ENCODE data around the gene SNTG2. TPM values are rescaled to one million over a fixed set of nuclear protein-coding genes. Genes with fewer than 3 reads are reported as not detected.

SNTG2 gene
- total and polyA plus RNA-seq, 12 donors = 0.26 to 4.3 (median 0.72) TPM; not detected in 1

DNA sequence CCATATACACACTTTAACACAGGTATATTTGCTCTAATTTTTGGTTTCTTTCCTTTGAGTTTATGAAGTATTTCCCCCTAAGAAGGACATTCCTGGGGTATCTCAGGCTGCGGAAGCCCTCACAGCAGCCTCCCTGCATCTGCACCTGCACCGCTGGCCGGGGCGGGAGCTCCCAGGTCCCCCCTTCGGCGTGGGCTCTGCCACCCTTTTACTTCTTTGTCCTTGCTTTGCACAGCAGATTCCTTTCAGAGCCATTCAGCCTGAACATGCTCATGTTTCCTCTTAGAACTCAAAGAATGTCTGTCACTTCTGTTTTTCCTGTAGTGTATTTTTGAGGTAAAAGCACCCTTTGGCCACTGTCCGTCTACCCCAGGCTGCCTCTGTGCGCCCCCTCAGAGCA is 146.5 kb downstream of the SNTG2 start:
- H3K4me1 ChIP-seq (replicated peaks in 1 of 2) = no peaks in the 10 kb centered on the region
- WGBS, 4 donors = 79 to 86% (median 82%) methylated on average over 8 of the region's 8 CpGs
- H3K27me3 ChIP-seq = no peaks in the 10 kb centered on the region
- H3K36me3 ChIP-seq (replicated peaks in 1 of 2) = no peaks in the 10 kb centered on the region
- H3K27ac ChIP-seq = no peak overlapping the region
- no peak overlapping the region for H3K4me3 ChIP-seq
- intact Hi-C loops (cut with DNase I) = no loop called here
- H3K9me3 ChIP-seq (replicated peaks in 1 of 3) = no peaks in the 10 kb centered on the region
- DNase-seq = no peak
- TF ChIP-seq POLR2A (IDR thresholded peaks at IDR 0.05) = no peak
- TF ChIP-seq, protein P1, sequence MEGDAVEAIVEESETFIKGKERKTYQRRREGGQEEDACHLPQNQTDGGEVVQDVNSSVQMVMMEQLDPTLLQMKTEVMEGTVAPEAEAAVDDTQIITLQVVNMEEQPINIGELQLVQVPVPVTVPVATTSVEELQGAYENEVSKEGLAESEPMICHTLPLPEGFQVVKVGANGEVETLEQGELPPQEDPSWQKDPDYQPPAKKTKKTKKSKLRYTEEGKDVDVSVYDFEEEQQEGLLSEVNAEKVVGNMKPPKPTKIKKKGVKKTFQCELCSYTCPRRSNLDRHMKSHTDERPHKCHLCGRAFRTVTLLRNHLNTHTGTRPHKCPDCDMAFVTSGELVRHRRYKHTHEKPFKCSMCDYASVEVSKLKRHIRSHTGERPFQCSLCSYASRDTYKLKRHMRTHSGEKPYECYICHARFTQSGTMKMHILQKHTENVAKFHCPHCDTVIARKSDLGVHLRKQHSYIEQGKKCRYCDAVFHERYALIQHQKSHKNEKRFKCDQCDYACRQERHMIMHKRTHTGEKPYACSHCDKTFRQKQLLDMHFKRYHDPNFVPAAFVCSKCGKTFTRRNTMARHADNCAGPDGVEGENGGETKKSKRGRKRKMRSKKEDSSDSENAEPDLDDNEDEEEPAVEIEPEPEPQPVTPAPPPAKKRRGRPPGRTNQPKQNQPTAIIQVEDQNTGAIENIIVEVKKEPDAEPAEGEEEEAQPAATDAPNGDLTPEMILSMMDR (IDR thresholded peaks at IDR 0.05) = no peak

GRCh38 chr2:1099418-1099817 is 148.8 kb downstream of the SNTG2 start:
- intact Hi-C loops (cut with DNase I) = no loop called here
- WGBS, 4 donors = 36 to 70% (median 58%) methylated on average over 2 of the region's 2 CpGs
- no peaks in the 10 kb centered on the region for H3K36me3 ChIP-seq (replicated peaks in 1 of 2)

DNA sequence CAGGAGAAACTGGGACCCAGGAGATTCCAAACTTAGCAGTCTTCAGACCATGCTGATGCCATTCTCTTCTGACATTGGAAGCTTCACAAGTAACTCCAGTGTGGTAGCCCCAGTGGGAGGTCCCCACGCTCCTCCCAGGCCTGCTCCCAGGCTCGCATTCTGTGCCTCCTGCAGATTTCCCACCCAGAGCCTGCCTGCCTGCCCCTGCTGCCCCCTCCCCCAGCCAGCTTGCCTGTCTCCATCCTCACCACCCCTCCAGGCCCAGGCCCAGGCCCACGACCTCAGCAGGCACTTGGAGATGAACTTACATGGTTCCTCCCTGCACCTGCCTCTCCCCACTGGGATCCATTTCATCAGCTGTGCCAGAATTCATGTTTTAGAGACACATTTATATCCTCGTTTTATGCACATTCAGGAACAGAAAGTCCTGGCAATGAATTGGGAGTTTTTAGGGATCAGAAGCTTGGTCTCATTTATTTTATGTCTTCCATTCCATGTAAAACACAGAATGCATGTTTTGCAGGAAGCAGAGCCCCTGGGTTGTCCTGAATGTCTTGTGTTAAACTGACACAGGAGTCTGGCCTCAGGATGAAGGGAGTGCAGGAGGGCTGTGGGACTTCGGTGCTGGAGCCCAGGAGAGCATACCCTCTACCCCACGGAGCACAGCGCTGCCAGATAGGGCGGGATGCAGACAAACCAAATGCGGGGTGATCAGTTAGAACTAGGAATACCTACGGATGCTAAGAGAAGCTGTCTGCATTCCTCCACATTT is 150.5 kb downstream of the SNTG2 start:
- H3K4me1 ChIP-seq (replicated peaks in 1 of 2) = no peaks in the 10 kb centered on the region
- no peaks in the 10 kb centered on the region for H3K9me3 ChIP-seq (replicated peaks in 1 of 3)
- no peaks in the 10 kb centered on the region for H3K36me3 ChIP-seq (replicated peaks in 1 of 2)
- intact Hi-C loops (cut with DNase I) = no loop called here
- H3K27me3 ChIP-seq = no peaks in the 10 kb centered on the region
- no peak overlapping the region for H3K27ac ChIP-seq
- no peak for DNase-seq
- TF ChIP-seq POLR2A (IDR thresholded peaks at IDR 0.05) = no peak
- TF ChIP-seq, protein P1 (IDR thresholded peaks at IDR 0.05) = no peak
- no peak overlapping the region for H3K4me3 ChIP-seq
- 81 to 89% (median 83%) methylated on average over 9 to 10 of the region's 10 CpGs for WGBS, 4 donors

More at GRCh38 chr2:1099418-1099817, 148.8 kb downstream of the SNTG2 start:
- Histone ChIP-seq H3K27me3 (no peaks in the 10 kb centered on the region), H3K9me3 (replicated peaks in 1 of 3) (no peaks in the 10 kb centered on the region), H3K4me3 (no peak overlapping the region), H3K4me1 (replicated peaks in 1 of 2) (no peaks in the 10 kb centered on the region), H3K27ac (no peak overlapping the region)
- TF ChIP-seq POLR2A (IDR thresholded peaks at IDR 0.05) = no peak
- TF ChIP-seq, protein P1 (IDR thresholded peaks at IDR 0.05) = no peak
- DNase-seq = no peak

DNA sequence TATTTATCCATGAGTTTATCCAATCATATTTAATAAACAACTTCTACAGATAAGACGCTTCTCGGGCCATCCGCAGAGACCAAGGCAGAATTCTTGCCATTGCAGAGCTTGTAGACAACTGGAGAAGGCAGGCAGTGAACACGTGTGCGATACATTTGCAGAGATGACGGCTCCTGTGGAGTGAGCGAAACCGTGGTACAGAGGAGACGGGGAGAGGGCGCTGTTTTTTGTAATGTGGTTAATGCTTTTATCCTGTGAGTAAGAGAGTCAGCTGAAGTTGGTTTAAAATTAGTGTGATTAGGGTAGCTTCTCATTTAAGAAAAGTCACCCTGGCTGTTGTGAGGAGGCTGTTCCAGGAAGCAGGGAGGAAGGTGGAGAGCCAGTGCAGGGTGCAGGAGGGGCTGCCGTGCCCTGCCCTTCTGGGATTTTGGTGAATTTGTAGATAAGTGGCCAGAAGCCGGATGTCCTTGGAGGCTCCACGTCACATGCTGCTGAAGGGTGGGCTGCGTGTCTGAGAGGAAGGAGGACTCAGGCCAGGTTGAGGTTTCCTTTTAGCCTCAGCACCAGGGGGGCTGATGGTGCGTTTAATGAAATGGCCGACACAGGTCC is 151.4 kb downstream of the SNTG2 start:
- Histone ChIP-seq H3K27me3 (no peaks in the 10 kb centered on the region), H3K36me3 (replicated peaks in 1 of 2) (no peaks in the 10 kb centered on the region), H3K27ac (no peak overlapping the region), H3K9me3 (replicated peaks in 1 of 3) (no peaks in the 10 kb centered on the region), H3K4me1 (replicated peaks in 1 of 2) (no peaks in the 10 kb centered on the region), H3K4me3 (no peak overlapping the region)
- TF ChIP-seq, protein P1 (IDR thresholded peaks at IDR 0.05) = no peak
- no peak for TF ChIP-seq POLR2A (IDR thresholded peaks at IDR 0.05)
- WGBS, 4 donors = 75 to 79% (median 78%) methylated on average over 16 of the region's 16 CpGs
- no peak for DNase-seq
- intact Hi-C loops (cut with DNase I) = no loop called here
